A549 treated with CORT108297 at 1 μM for 4 hours (cell line): Measurements from ENCODE around the gene PAK1. TPM values are rescaled to one million over a fixed set of nuclear protein-coding genes. Genes with fewer than 3 reads are reported as not detected.

ENCODE experiments used
- total RNA-seq: library from RNA; stranded (reverse); fragments of 200-300 nt; extraction: Qiagen RNA extraction; gene quantifications from 5 replicates; pipeline ENCODE4 v1.2.3, GENCODE V29; 2022

PAK1 gene
- 19.4 to 28.9 TPM (median 24.0 TPM) in 5 replicates for total RNA-seq

DNA sequence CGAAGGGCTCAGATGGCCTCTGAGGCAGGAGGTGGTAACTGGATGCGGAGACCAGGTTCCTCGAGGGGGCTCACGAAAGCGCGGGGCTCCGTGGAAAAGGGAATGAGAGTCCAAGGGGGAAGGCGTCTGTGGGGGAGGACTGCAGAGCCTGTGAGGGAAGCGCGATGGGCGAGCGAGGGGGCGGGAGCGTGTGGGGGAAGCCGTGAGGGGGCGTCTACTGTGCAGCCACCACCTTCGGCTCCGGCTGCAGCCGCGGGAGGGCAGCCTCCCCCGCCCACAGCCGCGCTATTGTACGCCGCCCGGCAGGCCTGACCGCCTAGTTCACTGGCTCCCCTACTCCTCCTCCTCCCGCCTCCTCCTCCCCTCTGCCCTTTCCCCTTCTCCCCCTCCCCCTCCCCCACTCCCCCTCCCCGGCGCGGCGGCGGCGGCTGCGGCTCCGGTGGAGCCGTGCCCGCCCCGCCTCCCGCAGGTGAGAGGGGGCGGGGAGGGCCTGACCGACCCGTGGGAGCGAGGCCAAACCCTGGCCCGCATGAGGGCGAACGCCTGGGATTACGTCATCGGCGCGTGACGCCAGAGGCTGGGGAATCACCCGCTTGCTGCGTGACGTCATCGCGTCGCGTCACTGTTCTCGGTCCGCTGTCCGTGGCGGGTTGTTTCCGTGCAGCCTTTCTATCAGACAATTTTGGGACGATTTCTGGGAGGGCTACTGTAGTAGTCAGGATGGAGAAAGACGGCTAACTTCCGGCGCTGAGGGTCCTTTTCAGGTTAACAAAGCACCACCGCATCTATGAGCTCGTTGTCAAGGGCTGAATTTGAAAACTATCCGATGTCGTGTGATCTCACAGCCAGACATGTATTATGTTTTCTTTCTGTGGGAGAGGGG lies at the start of gene PAK1:
PAK1 (minus strand) TSS at position 294 of the 883 bp plus-strand sequence. CDS start 81,574 bp downstream, outside the sequence.

DNA sequence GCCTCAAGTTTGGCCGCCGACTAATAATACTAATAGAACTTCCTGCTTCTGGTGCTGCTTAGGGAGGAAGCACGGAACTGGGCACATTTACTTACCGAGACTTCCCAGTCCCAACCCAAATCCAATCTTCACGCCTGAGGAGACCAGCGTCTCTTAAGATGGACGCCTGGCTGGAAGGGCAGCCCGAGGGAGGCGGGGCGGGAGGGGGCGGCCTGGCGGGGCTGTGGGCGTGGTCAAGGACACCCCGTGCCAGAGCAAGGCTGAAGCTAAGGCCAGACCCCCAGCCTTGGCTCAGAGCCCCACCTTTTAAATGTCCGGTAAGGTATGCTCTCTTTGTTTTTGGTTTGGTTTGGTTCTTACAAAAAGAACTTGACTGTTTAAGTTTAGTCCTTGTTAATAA lies 172.4 kb downstream of the PAK1 start, which contains the start of gene GDPD4:
GDPD4 (minus strand) TSS at position 177 of the 400 bp plus-strand sequence. CDS start 16,549 bp downstream, outside the sequence.

Other genes with a start within 250 kb of the PAK1 start
- gene GDPD4, start 172.4 kb downstream of the PAK1 start, total RNA-seq, result not detected in 5 replicates
- 2.1 to 2.8 TPM (median 2.6 TPM) in 5 replicates for gene AQP11, start 115.9 kb upstream of the PAK1 start, total RNA-seq
- gene CLNS1A, start 163.7 kb upstream of the PAK1 start, total RNA-seq, result 150 to 193 TPM (median 154 TPM) in 5 replicates